Hematopoietic multipotent progenitor cell treated with erythropoietin and hydrocortisone succinate and interleukin-3 and kit ligand, for 6 days (in vitro differentiated cells): ENCODE data around the gene ALPK3.
A peak's percentile ranks its signal among the peaks of the same experiment; 100 is the strongest.
"Not testable (repeated sequence)": the region's sequence is repeated elsewhere in the genome, so short reads cannot be mapped to it uniquely, and the experiment has no call there.

ENCODE experiments used
- DNase-seq: peaks from one replicate; pipeline ENCODE4 v3.0.0-alpha.2; 2015

The ALPK3 gene

DNA sequence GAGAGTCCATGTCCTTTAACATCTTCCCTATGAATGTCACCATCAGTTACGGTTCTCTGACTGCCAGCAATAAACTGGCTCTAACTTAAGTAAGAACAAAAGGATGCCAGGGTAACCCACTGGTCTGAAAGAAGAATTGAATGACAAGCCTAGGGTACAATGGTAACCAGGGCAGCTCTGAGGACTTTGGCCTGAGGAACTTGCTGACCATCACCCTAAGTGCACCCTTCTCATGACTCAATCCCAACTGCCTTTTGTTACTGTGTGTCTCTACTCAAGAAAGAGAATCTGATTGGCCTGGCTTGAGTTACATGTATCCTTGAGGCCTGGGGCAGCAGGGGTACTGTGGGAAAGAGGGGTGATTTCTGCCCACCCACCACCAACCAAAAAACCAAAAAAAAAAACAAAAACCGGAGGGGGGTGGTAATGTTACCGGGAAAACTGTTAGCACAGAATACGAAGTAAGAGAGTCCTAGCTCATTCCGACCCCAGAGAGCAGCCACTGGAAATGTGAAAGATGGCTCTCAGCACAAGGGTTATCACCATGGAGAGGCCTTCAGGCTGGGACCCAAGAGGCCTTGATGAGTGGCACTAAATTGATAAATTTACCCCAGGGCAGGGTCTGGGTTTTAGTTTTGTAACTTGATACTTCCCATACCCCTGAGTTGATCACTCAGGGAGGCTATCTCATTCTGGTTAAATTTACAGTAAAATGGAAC lies 58.0 kb downstream of the ALPK3 start:
- no peak for DNase-seq

DNA sequence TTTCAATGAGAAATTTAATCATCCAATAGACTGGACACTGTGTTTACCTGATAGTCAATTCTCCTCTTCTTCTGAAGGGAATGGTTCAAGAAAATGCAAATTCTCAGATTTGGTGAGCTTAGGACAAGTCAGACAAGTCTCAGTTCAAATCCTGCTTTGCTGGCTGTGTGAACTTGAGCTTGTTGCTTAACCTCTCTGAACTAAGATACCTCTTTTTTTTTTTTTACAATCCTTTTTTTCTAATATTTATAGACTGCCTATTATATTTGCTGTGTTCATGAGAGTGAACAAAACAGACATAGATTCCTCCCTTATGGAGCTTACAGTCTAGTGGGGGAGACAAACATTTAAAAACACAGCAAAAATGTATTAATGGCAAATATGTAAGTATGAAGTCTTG lies 59.1 kb downstream of the ALPK3 start:
- no peak for DNase-seq

DNA sequence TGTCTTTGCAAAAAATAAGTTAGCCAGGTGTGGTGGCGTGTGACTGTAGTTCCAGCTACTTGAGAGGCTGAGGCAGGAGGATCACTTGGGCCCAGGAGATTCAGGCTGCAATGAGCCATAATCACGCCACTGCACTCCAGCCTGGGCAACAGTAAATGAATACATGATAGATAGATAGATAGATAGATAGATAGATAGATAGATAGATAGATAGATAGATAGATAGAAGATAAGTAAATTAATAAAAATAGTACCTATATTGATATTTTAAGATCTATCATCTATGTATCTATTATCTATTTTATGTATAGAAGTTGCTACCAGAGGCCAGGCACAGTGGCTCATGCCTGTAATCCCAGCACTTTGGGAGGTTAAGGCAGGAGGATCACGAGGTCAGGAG lies 60.5 kb downstream of the ALPK3 start:
- not testable (repeated sequence) for DNase-seq

DNA sequence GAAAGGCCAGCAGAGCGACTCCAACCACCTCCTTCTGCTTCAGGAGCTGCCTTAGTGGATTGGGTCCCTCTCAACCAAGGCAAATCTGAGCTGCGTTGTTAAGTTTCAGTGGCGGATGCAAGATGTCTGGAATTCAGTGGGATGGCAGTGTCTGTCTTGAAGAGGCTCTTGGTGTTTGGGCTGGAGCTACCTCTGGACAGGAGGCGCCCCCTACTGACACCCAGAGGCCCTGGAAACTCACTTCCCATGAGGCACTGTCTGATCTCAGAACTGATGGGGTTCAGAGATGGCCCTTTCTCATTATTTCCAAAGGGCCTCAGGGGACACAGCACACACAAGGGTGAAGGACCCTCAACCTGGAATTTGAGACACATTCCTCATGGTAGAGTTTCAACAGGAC lies 61.3 kb downstream of the ALPK3 start:
- peak; percentile 76 for DNase-seq

DNA sequence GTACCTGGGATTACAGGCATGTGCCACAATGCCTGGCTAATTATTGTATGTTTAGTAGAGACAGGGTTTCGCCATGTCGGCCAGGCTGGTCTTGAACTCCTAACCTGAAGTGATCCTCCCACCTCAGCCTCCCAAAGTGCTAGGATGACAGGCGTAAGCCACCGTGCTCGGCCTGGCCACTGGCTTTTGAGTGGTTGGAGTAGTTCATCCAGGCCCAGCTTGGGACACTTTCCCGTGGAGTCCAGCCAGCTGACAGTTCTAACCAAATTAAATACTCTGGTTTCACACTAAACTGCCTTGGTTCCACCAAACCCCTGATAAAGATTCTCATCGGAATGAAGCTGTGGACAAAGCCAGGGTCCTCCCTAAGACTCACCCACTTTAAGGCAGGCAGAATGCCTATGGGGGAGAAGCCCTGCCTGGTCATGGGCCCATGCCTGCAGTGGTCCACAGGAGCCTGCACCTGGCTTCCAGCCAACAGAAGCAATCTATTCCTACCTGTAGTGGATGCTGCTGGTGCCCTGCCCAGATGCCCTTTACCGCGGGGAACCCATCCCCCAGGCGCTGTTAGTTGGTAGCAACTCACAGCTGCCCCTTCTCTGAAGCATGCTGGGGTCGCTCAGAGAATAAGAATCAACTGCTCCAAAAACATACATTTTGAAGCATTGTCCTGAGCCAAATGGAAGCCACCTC lies 62.1 kb downstream of the ALPK3 start:
- DNase-seq, result no peak

DNA sequence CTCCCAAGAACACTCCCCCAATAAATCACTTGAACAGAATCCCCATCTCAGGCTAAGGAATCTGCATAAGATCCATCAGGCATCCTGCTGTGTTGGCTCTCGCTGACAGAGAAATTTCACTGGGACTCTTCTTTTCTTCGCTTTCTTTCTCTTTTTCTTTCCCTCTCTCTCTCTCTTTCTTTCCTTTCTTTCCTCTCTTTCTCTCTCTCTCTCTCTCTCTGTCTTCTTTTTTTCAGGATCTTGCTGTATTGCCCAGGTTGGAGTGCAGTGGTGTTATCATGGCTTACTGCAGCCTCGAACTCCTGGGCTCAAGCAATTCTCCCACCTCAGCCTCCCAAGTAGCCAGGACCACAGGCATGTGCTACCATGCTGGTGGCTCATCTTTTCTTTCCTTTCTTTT lies 62.9 kb downstream of the ALPK3 start:
- DNase-seq, result no peak

DNA sequence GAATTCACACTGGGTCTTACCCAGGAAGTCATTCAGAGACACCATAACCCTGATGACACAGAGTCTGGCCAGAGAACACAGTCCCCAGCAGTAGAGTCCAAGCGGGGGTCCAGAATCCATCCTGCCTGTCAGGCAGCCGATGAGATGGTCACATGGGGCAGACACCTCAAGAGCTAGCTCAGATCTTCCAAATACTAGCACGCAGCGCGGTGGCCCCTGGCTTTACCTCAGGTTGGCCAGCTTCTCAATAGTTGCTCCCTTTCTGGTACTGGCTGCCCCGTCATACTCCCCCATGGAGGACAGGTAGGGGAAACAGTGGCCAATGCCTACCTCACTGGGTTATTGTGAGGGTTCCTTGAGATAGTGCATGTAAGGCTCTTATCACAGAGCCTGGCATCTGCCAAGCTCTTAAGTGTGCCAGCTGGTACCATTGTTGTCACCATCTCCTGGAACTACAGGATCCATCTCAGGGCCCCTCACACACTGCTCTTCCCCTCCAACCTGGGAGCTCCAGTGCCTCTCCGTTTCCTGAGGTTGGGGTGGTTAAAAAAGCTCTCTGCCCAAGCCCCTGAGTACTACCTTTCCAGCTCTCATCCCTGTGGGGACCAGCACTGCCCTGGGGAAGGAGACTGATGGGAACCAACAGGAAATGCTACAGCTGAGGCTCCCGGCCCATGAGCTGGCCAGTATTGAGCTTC lies 63.8 kb downstream of the ALPK3 start:
- no peak for DNase-seq

DNA sequence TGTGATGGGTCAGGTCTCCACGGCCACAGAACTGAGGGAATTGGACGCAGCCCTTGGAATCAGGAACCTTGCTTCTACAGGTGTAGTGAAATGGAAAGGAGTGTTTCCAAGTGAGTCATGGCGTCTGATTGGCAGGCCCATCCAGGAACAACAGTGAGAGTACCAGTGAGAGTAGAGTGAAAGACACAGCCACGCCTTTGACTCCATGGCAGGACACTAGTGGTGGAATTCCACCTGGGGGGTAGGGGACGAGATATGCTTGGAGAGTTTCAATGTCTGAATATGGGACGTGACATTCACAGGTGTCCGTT lies 64.3 kb downstream of the ALPK3 start:
- DNase-seq, result no peak

DNA sequence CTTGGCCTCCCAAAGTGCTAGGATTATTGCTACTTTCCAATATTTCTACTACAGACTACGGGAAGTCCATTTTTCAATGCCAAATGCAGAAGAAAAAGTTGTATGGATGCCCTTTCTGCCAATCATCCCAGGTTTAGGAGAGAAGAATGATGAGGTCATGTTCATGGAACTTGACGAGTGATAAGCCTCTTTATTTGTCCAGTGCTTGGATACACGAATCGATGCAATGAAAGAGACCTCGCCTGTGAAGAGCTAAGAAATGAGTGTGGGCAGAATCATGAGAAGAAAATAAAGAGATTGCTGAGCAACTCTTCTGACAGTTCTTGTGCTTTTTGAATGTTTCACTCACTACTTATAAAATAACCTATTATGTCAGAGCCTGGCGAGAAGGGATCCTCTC lies 66.3 kb downstream of the ALPK3 start:
- DNase-seq, result no peak

DNA sequence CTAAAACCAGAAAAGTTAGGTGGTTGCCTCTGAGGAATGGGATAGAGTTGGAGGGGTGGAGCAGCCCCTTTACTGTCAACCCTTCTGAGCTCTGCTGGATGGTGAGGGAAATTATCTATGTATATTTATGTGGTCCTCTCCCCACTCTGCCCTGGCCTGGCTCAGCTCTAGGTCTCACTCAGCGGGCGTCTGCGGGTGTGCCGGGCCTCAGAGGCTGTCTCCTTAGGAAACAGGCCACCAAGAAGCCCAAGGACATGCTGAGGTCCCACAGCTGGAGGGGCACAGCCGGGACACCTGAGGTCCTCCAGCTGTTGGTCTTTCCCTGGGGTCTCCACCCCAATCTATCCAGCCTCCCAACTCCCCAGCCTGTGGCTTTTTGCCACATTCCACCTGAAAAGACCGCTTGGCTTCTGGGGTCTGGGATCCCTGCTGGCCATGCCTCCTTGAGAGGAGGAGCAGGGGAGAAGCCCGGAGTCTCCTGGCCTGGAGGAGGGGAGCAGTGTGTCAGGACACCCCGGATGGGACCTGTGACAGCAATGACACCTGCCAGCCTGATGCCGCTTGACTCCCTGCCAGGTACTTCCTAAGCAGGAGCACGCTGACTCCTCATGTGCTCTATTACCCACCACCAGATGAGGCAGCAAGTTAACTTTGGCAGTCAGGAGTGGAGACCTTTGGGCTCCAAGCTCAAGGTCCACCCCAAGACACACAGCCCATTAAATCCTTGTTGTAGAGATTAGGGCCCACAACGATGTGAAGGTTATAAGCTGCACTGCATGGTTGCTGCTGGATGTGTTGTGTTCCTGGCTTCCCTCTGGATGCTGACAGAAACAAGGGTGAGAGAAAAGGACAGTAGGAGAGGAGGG lies 67.0 kb downstream of the ALPK3 start, which contains the start of gene SLC28A1:
SLC28A1 (plus strand) TSS at position 747 of the 866 bp plus-strand sequence. CDS start 3,099 bp downstream, outside the sequence.
- no peak for DNase-seq

DNA sequence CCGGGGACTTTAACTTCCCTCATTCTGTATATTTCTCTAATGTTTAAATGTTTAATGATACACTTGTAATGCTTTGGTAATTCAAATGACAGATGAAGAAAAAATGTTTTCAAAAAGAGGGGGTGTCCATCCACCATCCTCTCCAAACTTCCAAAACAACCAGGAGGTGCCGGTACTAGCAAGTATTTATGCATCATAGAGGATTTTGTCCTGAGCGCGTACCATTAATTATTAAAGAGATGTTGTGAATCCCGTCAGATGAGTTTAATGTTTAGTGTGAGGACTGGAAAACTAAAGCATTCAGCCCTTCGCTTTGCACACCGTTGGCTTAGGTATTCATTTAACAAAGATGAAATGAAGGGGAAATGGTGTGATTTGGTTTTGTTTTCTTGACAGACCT lies 68.6 kb downstream of the ALPK3 start:
- DNase-seq, result no peak

DNA sequence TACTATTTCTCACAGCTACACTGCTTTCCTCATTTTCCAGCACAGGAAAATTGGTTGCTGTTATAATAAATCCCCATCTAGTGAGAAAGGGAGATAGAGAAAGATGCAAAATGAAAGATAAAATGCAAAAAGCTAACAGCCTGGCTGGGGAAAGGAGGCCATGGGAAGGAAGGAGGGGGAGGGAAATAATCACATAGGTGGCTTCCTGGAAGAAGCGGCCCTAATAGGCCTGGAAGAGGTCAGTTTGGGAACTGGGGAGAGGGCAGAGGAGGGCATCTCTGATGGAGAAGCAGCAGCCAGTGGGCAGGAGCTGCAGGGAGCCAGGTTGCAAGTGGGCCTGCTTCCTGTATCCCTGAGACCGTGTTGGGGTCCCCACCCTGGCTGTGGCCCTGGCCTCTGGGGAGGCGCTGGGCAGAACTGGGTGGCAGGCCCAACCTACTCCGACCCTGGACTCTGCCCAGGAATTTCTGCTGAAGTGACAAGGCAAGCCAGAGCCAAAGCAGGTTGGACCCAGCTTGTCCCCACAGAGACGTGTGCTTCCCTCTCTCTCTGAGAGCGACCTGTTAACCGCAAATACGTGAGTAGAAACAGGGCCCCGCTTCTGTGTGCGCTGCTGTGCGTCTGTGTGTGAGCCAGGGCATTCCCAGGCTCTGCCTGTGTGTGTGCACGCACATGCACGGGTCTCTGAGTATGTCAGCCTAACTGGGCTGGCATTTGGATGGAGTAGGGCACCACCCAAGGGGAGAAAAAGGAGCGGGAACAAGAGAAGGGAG lies 69.2 kb downstream of the ALPK3 start:
- no peak for DNase-seq

DNA sequence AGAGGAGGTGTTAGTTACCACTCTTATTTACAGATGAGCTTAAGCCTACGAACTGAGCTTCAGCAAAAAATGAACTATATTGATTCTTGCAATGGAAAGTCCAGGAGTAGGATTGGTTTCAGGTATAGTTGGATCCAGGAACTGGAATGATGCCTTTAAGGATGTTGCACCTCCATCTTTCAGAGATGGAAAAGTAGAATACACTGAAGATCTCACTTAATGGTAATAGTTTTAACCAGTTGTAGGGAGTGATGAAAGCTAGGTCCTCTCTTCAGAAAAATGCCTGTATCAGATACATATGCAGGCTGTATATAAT lies 69.8 kb downstream of the ALPK3 start:
- DNase-seq, result no peak

DNA sequence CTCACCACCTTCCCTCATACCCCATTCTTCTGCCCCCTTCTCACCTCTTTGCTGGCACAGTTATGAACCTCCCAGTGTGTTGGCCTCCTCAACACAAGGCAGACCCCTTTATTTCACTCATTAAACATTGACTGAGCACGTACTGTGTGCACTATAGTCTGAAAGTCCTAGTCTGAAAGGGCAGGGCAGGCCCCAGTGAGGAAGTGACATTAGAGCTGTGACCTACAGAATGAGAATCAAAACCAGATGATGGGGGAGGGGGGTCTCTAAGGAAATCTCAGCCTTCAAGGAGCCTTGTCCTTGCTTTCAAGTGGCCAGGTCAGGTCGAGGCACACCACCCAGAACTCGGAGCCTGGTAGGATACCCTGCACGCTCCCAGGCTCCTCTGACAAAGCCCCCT lies 70.8 kb downstream of the ALPK3 start:
- DNase-seq, result no peak

DNA sequence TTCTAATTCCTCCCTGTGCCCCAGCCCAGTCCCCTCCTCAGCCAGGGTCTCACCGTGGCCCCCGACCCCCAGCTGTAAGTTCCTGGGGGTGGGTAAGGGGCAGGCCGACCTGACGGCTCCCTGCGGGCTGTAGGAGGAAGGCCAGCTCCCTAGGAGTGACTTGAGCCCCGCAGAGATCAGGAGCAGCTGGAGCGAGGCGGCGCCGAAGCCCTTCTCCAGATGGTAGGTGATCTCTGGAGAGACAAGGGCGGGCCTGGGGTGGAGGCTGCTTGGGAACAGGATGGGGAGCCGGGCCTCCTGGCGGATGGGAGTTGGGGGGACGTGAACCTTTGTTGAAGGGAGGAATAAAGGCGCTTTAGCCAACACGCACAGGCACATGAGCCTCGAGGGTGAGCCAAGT lies 71.5 kb downstream of the ALPK3 start:
- DNase-seq, result no peak

DNA sequence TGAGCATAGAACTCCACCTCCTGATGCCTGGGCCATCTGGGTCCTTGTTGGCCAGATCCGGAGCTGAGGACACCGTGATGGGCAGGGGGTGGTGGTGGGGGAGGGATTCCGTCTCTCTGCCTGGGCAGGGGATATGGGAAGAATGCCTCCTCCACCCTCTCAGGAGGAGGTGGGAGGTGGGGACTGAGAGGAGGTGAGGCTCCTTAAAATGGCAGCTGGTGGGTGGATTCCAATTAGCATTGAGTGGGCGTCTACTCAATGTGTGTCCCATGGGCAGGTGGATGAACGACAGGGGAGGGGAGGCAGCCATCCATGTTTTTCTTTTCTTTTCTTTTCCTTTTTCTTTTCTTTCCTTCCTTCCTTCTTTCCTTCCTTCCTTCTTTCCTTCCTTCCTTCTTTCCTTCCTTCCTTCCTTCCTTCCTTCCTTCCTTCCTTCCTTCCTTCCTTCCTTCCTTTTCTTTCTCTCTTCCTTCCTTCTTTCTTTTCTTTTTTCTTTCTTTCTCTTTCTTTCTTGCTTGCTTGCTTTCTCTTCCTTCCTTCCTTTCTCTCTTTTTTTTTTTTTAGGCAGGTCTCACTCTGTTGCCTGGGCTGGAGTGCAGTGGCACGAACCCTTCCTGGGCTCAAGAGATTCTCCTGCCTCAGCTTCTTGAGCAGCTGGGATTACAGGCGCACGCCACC lies 72.3 kb downstream of the ALPK3 start:
- no peak for DNase-seq

DNA sequence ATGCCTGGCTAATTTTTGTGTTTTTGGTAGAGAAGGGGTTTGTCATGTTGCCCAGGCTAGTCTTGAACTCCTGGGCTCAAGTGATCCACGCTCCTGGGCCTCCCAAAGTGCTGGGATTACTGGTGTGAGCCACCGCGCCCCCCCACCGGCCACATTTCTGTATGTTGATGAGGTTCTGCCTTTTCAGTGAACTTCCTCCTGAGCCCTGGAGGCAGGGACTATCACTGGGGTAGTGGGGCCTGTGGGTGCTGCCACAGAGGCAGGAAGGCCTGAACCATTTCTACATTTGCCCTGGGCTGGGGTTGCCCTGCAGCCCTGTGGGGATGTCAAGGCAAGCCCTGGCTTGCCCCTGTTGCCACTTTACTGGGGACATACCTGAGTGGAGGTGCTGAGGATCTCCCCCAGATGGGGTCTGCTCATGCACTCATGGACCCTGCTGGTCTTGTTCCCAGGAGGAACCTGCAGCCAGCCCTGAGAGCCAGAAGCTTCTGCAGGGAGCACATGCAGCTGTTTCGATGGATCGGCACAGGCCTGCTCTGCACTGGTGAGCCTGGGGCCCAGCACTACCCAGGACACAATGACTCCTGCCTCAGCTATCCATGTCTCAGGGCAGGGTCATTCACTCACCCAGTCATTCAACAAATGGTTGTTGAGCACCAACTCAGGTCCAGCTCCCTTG lies 73.0 kb downstream of the ALPK3 start:
- DNase-seq, result no peak

DNA sequence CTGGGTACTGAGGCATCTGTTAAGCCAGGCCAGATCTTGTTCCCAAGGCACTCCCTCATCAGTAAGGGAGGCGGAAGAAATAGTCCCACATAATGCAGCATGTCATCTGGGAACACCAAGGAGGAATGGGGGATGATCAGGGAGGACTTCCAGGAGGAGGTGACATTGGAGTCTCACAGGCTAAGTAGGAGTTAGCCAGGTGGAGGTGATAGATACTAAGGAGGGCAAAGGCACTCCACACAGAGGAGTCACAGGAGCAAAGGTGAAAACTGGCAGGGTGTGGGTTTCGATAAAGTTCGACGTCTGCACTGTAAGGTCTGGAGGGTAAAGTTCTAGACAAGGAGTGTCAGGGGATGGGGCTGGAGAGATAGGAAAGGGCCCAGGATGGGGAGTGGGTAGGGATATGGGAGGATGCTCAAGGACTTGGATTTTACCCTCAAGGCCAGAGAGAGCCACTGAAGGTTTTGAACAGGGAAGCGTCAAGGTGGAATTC lies 73.6 kb downstream of the ALPK3 start:
- DNase-seq, result no peak

DNA sequence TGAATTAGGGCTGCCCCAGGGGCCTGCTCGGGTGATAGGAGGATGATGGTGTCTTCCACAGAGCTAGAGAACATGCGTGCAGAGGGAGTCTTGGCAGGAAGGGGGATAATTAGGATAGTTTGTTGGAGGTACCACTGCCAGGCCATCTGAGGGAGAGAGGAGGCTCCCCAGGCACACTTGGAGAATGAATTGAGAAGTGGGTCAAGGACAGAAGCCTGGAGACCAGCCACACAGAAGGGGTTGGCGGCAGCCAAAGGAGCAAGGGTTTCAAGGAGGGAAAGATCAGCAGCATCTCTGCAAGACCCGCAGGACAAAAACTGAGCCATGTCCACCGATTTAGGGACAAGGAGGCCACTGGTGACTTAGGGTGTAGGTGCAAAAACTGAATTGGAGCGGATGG lies 74.2 kb downstream of the ALPK3 start:
- no peak for DNase-seq

DNA sequence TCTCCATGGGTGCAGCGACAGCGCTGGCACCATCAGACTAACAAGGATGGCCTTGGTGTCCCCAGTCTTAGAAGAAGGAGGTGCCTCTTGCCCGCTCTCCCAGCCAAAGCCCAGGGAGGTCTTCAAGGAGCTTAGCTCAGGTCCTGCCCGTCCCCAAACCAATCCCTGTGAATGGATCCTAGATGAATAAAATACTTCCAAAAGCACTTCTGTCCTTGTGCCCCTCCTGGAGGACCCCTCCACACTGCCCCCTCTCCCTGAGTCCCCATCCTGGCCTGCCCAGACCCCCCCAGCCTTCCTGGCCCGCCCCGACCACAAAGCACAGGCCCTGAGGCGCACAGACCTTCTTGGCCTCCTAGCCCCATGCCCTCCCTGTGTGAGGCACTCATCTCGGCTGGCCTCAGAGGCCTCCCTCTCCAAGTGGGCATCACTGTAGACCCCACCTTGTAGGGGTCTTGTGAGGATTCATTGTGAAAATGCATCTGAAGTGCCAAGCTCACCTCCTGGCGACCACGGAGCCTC lies 75.7 kb downstream of the ALPK3 start:
- DNase-seq, result no peak

DNA sequence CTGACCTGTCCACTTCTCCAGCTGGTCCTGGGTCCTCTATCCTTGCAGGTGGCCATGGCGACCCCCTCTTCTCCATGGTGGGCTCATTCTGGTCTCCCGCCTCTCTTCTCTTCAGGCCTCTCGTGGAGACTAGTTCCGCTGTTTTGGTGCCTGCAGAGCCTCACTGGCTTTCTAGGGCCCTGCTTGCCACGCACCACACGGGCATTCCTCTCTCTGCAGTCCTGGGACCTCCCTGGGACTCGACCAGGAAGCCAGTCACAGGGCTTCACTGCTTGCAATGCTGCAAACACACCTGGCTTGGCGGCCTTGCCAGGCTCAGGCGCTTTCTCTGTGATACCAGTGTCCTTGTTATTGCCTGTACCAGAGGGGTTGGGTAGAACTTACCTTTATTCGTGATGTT lies 76.5 kb downstream of the ALPK3 start:
- no peak for DNase-seq
